Left hindlimb (tissue), 1 donor: Measurements from ENCODE around the gene FAM193A.
"Not testable (repeated sequence)": the region's sequence is repeated elsewhere in the genome, so short reads cannot be mapped to it uniquely, and the experiment has no call there.

Source experiments
- DNase-seq: peaks from one replicate; pipeline ENCODE4 v3.0.0-alpha.2; 2018

The FAM193A gene

GRCh38 chr4:2619459-2619858 lies 83.0 kb downstream of the FAM193A start:
- DNase-seq: no peak

GRCh38 chr4:2621419-2621818 lies 85.0 kb downstream of the FAM193A start:
- DNase-seq: no peak

DNA sequence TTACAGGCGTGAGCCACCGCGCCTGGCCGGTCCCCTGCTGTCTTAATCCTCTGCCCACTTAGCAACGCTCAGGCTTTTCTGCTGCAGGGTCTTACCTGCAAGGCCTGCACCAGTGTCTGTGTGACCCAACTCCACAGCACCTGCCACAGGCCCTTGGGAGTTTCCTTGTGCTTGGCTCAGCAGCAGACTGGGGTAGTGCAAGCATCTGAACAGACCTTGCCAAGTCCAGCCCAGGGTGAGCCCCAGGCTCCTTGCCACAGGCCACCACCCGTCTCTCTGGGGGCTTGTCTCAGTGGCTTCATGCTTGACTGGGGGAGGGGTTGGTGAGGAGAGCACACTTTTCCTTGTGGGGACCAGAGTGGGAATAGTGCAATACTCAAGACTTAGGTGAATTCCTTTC lies 87.0 kb downstream of the FAM193A start:
- no peak for DNase-seq

DNA sequence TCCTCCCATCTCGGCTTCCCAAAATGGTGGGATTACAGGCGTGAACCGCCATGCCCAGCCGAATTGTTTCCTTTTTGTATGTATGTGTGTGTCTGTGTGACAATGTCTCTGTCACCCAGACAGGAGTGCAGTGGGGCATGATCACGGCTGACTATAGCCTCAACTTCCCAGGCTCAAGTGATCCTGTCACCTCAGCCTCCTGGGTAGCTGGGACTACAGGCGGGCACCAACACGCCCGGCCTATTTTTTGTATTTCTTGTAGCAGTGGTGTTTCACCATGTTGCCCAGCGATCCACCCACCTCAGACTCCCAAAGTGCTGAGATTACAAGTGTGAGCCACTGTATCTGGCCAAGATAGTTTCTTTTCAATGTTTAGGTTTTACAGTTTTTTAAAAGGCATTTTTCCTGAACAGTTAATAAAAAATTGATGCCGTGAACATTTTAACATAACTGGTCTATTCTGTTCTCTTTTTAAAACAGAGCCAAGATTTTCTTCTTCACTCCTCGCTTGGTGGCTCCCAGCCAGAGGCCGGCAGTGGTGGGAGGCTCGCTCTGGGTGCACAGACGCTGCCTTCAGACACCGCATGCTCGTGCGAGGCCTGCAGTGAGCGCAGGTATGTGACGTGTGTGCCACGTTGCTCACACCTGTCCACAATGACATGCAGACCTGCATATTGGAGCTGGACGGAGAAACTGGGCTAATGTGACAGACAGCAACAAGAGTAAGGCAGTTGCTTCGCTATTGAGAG lies 88.5 kb downstream of the FAM193A start:
- DNase-seq: no peak

- no peak for DNase-seq
Observed at GRCh38 chr4:2626231-2626630, 89.8 kb downstream of the FAM193A start.

- no peak for DNase-seq
Observed at GRCh38 chr4:2630556-2631273, 94.3 kb downstream of the FAM193A start.

DNA sequence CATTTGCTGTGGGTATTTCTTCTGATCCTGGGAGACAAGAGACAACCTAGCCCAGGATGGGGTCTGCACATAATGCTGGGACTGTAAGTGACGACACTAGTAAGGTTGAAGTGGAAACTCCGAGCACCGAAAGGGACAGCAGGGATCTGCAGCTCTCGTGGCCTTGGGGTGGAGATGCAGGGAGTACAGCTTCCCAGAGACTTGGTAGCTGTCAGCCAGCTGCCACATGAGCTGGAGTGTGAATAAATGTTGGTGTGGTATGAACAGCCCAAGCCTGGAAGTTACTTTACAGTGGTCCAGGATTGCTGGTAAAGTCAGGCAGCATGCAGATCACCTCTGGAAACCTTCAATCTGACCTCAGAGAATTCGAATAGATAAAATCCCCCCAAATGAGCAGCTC lies 97.6 kb downstream of the FAM193A start:
- DNase-seq: no peak

DNA sequence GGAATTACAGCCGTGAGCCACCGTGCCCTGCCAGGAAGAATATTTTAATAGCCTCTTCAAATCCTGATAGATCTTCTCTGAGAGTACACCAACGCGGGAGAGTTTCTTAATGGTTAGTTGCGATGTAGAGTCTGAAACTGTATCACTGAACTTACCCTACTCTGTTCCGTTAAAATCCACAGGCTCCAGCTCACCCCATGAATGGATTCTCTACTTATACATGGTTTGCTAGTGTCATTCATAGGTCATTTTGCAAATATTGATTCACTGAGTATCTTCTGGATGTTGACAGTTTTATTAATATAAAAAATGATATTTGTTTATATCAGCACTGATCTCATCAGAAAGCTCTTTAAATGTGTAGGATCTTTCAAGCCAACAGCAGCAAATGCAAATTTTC lies 99.9 kb downstream of the FAM193A start:
- no peak for DNase-seq

- not testable (repeated sequence) for DNase-seq
Observed at GRCh38 chr4:2636994-2637393, 100.5 kb downstream of the FAM193A start.

GRCh38 chr4:2637956-2638552 lies 101.6 kb downstream of the FAM193A start:
- no peak for DNase-seq

GRCh38 chr4:2638730-2639129 lies 102.3 kb downstream of the FAM193A start:
- DNase-seq: no peak

GRCh38 chr4:2642968-2643367 lies 106.5 kb downstream of the FAM193A start:
- DNase-seq: no peak

GRCh38 chr4:2643555-2643954 lies 107.1 kb downstream of the FAM193A start:
- no peak for DNase-seq

GRCh38 chr4:2646396-2647149 lies 110.1 kb downstream of the FAM193A start:
- no peak for DNase-seq

DNA sequence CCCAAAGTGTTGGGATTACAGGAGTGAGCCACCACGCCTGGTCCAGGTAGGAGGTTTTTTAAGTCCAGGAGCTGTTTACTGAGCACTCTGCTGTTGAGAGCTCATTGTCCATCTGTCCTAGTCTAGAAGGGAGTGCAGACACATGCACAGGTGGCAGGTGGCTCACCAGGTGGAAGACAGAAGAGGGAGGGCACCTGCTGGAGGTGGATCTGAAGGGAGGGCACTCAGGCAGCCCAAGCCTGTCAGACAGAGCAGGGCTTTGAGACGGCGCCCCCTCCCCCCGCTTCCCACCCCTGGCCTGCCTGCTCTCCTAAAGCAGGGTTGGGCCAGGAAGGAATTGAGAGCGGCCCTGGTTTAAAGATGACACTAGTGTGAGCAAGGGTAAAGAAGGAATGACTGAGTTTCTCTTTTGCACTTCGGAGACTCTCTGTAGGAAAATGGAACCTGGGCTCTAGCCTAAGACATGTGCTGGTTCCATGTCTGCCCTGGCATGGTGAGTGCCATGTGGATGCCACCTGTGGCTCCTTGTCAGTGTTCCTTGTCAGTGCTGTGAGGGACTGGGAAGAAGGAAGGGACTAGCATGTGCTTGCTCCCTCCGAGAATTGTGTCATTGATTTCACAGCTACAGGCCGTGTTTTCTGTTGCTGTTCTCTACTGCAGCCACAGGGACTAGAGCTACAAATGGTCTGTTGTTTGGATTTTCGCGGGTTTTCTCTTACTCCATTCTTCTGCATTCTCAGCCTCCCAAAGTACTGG lies 111.1 kb downstream of the FAM193A start:
- no peak for DNase-seq

DNA sequence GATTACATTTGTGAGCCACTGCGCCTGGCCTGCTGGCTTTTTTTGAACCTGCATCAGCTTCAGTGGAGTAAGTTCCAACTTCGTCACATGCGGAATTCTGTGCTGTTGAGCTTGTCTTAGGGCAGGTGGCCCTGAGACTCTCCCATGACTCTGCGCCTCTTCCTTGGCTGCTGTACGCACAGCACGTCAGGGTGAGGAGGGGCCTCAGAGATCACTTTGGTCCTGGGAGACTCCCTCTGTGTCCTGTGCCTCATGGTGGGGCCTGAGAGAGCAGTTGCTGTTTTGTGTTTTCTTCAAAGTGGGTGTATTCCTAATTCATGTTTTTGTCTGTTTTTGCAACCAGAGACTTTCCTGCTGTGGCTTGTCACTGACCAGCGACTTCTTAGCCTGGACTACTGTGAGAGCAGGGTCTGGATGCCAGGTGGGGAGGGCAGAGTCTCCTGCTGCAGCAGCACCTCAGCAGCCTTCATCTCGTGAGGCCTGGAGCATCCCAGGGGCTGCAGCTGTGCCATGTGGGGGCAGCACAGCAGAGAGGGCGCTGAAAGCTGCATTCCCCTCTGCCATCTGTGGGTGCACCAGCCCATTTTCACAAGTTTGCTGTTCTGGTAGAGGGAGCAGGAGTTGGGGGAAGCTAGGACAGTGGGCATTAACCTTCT lies 111.8 kb downstream of the FAM193A start:
- no peak for DNase-seq

DNA sequence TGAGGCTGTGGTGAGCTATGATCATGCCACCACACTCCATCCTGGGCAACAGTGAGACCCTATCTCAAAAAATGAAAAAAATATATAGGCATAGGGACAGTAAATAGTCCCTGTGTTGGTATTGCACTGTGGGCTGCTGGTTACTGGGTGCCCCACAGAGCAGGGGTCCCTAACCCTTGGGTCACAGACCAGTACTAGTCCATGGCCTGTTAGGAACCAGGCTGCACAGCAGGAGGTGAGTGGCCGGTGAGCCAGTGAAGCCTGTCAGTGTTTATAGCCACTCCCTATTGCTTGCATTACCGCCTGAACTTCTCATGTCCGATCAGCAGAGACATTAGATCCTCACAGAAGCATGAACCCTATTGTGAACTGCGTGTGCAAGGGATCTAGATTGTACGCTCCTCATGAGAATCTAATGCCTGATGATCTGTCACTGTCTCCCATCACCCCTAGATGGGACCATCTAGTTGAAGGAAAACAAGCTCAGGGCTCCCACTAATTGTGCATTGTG lies 113.2 kb downstream of the FAM193A start:
- DNase-seq: no peak

- no peak for DNase-seq
Observed at GRCh38 chr4:2650276-2650675, 113.8 kb downstream of the FAM193A start.

DNA sequence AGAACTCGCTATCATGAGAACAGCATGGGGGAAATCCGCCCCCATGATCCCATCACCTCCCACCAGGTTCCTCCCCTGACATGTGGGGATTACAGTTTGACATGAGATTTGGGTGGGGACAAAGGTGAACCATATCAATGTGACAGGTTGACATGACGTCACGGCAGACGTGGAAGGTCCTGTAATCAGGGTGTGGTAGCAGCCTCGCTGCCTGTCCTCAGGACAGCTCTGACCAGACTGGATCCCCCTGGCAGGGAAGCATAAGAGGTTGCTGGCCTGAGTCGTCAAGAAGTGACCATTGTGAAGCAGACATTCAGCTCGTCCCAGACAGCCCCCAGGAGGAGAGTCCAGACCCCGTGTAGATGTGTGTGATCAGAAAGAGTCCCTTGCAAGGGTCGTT lies 115.1 kb downstream of the FAM193A start:
- no peak for DNase-seq

GRCh38 chr4:2651998-2652397 lies 115.6 kb downstream of the FAM193A start:
- no peak for DNase-seq

DNA sequence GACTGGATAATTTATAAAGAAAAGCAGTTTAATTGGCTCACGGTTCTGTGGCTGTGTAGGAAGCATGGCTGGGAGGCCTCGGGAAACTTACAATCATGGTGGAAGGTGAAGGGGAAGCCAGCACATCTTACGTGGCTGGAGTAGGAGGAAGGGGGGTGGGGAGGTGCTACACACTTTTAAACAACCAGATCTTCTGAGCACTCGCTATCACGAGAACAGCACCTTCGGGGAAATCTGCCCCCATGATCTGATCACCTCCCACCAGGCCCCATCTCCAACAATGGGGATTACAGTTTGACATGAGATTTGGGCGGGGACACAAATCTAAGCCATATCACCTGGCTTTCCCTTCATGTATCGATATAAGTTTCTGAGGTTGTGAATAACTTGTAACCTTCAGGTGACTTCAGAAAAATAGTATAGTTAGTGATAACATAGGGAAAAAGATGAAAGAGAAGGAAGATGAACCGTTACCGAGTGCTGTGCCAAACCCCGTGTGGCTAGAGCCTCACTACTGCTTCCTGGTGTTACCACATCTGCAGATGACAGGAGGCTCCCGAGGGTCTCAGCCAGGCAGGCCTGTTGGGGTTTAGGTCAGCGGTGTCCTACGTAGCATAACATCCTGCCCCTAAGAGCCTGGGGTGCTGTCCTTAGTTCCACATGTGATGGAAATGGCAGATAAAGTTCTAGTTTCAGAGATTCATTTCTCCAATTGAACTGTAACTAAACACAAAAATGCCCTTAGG lies 116.1 kb downstream of the FAM193A start:
- no peak for DNase-seq
